Right forelimb (tissue), 1 donor: ENCODE measurements around the gene FSIP1.

Source experiments
- DNase-seq: peaks from one replicate; pipeline ENCODE4 v3.0.0-alpha.2; 2018

FSIP1 gene

DNA sequence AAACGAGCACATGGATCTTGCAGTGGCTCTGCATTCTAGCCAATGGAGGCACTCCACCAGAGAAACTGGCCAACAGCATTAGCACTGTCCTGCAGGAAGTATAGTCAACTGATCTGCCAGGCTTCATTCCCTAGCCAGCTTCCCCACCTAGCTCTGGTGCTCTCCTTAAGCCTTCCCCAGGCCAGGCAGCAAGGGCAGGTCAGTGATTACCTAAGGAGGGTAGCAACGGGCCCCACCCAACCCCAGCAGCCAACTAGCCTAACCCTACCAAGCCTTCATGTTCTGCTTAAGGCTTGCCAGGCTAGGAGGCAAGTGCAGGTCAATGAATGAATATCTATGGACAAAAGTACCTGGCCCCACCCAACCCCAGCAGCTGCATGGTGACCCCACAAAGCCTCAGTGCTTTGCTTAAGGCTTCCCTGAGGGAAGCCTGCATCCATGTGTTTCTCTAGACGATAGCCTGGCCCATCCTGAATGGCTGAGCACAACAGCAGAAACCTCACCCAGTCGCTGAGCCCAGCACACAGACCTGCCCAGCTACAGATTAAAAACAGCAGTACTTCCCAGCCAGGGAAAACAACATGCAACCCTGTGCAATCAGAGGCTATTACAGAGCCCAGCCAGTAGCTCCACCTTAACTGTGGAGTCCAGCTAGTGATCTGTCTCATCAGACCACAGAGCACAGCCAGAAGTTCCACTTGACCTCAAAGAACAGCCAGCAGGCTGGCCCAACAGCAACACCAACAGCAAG is 173.3 kb downstream of the FSIP1 start:
- DNase-seq: no peak

DNA sequence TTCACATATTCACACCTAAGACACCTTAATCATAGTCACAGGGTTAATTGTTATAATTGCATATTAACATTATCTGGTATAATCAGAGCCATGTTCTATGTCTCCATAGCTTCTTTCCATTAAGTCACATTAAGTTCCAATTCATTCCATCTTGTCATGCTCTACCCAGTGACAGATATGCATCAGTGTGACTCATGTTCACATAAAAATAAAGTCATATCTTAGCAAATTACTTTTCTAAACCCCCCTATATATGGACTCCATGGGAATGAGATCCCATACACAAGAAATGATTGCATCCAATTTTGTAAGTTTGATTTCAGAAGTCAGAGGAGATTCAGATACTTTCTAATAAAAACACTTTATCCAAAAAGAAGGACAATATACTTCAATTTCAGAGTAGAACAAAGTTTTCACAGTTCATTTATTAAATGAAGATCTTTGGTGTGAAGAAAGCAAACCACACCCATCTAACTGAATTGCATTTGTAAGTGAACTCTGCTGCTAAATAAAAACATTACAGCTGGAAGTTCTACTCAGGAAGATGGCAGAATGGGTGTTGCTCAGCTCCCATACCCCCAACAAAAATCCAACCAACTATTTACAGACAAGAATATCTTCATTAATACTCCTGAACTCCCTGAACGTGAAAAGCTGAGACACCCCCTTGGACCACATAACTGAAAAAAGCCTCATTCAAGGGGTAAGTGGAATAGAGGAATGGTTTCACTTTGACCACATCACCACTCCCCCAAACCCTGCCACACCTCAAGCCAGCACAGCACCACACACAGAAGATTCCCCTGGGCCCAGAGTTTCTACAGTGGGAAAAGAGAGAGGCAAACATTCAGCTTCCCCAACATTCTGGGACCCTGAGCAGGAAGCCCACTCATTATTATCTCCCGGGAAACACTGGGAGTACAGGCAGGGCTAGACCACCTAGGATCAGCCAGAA is 174.2 kb downstream of the FSIP1 start:
- no peak for DNase-seq

DNA sequence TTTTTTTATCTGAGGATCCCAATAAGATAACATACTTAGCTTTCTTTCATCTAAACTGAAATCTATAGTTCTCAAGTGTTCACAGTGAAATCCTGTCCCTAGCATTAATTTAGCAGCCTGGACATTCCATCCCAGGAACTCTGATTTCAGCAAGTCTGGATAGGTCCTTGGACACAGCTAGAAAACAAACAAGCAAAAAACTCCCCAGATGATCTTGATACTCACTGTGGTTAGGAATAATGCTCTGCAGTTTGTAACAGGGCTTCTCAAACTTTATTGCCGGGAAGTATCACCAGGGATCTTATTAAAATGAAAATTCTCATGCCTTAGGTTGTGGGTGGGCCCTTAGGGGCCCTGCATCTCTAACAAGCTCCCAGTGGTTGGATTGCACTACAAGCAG is 177.5 kb downstream of the FSIP1 start:
- no peak for DNase-seq

DNA sequence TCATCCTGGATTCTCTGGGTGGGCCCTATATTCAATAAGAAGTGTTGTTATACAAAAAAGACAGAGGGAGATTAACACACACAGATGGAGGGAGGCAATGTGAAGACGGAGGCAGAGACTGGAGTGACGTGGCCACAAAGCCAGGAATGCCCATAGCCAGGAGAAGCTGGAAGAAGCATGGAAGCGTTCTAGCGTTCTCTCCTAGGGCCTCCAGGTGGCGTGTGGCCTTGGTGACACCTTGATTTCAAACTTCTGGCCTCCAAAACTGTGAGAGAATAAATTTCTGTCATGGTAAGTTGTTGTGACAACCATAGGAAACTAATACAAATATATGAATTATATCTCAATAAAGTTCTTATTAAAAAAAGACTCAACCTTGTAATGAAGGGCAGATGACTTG is 180.5 kb downstream of the FSIP1 start:
- no peak for DNase-seq

DNA sequence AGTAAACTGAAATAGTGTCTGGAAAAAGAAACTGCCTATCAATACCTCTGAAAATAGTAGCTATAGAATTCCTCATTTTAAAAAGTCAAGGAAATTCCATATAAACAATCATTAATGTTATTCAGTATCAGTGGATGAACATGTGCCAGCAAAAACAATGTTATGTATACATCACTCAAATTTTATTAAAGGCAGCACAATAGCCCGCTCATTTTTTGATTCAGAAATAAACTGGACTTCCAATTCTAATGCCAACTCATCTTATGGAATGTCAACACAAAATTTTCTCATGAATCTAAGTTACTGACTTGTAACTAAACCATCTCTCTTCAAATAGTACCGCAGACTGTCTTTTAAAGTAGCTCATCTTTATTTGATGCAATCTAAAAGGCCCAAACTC is 182.8 kb downstream of the FSIP1 start:
- DNase-seq: no peak

DNA sequence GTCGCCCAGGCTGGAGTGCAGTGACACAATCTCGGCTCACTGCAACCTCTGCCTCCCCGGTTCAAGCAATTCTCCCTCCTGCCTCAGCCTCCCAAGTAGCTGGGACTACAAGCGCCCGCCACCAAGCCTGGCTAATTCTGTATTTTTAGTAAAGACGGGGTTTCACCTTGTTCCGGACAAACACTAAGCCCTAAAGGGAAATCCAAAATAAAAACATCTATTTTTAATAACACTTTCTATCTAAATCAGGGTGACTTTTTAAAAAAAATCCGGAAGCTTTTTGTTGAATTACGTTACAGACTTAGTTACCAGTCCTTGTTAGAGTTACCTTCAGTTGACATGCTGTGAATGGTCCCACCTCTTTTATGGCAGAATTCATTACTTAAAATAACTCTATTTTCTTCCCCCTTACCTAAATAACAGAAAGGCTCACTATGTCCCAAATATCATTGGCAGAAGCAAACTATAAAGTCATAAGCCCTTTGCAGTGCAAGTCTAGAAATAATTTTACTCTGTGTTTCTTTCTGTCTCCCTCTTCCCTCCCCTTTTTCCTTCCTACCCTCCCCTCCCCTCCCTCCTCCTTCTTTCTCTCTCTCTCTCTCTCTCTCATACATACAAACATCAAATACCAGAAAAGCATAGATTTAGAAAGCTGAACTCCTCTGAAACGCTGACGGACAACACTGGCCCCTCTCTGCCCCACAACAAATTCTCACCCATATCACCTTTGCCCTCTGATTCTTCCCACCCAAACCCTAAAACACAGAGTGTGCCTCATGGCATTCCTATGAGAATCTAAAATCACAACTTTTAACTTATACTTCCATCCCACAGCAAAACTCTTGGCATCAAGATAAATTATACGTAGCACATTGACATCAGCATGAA is 183.4 kb downstream of the FSIP1 start:
- DNase-seq: no peak

DNA sequence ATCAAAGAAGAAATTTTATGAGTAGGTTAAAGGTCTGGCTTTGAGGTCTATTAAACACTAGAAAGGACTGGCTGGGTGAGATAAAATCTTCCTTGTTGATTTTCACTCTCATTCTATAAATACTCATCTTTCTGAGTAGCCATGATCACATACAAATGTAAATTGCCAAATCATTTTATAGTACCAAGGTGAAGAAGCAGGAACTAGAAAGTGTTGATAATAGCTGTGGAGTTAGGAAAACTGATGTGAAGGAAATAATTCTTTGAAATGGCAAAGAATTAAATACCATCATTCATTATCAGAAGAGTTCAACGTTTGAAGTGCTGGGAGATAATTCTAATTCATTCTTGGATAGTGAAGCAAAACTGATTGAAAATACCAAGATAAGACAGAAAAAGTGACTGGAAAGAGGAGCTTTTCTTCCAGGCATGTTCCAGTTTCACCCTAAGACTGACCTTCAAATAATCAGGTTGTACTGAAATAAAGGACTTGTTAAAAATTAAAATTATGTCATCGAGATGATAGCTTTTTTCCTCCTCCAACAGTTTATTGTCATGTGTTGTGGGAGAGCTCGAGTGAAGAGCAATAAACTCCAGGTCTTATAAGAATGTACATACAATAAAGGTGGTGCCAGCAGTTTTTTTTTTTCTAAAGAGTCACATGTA is 184.3 kb downstream of the FSIP1 start:
- no peak for DNase-seq

DNA sequence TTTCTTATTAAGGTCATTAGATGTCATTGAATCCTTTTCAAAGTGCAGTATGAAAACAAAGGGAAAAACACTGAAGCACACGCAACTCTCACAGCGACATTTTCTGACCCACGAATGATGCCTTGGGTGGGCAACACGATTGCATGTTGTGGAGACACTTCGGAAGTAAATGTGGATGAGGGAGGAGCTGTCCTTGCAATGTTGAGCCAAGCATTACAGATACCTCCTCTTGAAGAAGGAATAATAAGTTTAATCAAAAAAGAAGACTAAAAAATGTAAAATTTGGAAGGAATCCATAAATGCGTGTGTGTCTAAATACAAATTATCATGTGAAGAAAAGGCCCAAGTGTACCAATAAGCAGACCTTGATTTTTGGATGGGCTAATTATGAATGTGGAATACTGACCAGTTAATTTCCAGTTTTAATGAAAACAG is 184.9 kb downstream of the FSIP1 start:
- no peak for DNase-seq

DNA sequence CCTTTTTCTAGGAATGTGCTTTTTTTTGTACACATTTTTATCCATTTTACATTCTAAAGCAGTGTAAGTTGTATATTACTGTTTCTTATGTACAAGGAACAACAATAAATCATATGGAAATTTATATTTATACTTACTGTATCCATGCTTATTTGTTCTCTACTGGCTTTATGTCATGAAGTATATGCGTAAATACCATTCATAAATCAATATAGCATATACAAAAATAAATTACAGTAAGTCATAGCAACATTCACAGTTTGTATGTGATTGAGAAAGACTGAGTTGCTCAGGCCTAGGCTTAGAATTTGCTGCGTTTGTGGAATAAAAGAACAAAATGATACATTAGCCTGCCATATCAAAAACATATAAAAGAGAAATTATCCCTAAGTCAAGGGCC is 185.3 kb downstream of the FSIP1 start:
- no peak for DNase-seq

DNA sequence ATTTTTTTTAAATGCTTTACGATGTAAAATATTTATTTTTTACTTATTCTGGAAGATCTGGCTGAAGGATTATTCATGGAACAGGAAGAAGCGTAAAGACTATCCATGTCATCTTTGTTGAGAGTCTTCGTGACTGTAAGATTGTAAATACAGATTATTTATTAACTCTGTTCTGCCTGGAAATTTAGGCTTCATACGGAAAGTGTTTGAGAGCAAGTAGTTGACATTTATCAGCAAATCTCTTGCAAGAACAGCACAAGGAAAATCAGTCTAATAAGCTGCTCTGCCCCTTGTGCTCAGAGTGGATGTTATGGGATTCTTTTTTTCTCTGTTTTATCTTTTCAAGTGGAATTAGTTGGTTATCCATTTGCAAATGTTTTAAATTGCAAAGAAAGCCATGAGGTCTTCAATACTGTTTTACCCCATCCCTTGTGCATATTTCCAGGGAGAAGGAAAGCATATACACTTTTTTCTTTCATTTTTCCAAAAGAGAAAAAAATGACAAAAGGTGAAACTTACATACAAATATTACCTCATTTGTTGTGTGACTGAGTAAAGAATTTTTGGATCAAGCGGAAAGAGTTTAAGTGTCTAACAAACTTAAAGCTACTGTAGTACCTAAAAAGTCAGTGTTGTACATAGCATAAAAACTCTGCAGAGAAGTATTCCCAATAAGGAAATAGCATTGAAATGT is 186.1 kb downstream of the FSIP1 start:
- no peak for DNase-seq

DNA sequence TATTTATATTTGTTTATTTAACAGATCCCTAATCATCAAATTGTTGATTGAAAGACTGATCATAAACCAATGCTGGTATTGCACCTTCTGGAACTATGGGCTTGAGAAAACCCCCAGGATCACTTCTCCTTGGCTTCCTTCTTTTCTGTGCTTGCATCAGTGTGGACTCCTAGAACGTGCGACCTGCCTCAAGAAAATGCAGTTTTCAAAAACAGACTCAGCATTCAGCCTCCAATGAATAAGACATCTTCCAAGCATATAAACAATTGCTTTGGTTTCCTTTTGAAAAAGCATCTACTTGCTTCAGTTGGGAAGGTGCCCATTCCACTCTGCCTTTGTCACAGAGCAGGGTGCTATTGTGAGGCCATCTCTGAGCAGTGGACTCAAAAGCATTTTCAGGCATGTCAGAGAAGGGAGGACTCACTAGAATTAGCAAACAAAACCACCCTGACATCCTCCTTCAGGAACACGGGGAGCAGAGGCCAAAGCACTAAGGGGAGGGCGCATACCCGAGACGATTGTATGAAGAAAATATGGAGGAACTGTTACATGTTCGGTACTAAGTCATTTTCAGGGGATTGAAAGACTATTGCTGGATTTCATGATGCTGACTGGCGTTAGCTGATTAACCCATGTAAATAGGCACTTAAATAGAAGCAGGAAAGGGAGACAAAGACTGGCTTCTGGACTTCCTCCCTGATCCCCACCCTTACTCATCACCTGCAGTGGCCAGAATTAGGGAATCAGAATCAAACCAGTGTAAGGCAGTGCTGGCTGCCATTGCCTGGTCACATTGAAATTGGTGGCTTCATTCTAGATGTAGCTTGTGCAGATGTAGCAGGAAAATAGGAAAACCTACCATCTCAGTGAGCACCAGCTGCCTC is 187.1 kb downstream of the FSIP1 start:
- no peak for DNase-seq

GRCh38 chr15:39594446-39595337 is 187.9 kb downstream of the FSIP1 start:
- no peak for DNase-seq

DNA sequence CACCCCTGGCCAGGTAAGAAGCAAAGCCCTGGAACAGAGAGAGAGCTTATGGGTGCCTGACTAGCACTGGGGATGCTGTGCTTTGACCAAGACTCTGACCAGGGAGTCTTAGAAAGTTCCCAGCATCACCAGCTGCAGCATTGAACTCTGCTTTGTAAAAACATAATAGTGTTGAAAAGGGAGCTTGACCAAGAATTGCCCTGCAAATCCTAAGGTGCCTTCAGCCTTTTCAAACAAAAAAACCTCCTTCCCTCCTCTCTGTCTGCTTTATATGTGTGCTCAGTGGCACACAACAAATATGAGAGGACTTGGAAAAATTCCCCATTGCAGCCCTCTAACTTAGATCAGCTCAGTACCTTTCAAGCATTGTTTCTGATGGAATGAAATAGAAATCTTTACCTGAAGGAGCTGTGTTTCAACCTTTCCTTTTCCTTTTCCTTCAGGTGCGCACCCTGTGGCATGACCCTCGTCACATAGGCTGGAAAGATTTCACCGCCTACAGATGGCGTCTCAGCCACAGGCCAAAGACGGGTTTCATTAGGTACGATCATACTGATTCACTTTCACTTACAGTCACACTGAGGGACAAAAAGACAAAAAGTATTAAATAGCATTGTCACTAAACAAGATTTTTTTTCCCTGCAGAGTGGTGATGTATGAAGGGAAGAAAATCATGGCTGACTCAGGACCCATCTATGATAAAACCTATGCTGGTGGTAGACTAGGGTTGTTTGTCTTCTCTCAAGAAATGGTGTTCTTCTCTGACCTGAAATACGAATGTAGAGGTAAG is 188.8 kb downstream of the FSIP1 start:
- DNase-seq: no peak

- DNase-seq: no peak
Measured at GRCh38 chr15:39593071-39593655, 189.5 kb downstream of the FSIP1 start.

DNA sequence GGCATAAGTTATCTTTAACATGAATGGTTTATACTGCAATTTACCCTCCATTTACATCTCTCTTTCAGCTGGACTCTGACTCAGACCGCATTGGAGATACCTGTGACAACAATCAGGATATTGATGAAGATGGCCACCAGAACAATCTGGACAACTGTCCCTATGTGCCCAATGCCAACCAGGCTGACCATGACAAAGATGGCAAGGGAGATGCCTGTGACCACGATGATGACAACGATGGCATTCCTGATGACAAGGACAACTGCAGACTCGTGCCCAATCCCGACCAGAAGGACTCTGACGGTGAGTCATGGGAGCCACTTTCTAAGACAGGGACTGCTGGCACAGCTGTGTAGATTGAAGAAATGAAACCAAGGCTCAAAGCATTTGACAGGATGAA is 190.1 kb downstream of the FSIP1 start:
- DNase-seq: no peak

DNA sequence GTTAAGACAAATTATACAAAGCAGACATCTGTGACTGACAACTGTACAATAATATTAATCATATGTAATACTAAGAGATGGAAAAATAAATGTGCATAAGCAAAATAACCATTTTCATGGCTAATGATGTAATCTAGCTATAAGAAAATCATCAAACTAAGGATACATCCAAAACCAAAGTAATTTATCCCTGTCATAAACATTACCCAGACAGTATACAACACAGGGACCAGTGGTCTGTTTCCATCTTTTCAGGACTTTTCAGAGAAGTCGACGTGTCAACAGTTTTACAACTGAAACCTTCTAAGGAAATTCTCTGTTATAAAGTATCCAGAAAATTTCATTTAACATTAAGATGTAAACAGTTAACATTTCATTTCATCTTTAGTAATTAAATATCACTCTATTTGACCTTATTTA is 190.7 kb downstream of the FSIP1 start:
- DNase-seq: no peak

- no peak for DNase-seq
Measured at GRCh38 chr15:39591141-39591895, 191.3 kb downstream of the FSIP1 start.
